HG03575 (cell line): ENCODE results near the gene CYP4F12.

ENCODE experiments used
- ATAC-seq: cut with Tn5 transposase; IDR thresholded peaks from one replicate; pipeline ENCODE4 v1.9.1; 2021; ENCODE audit not compliant: unreplicated experiment, insufficient number of reproducible peaks, low FRiP score; ENCODE audit errors: extremely low read depth

CYP4F12 gene

GRCh38 chr19:15672580-15673175 lies at the start of gene CYP4F12:
Gene CYP4F12, plus strand, starts transcription at chr19:15673087. Its CDS starts 443 bp downstream, at chr19:15673530.
- ATAC-seq, result no peak

- no peak for ATAC-seq
These were observed 49.1 kb upstream of the CYP4F12 start for GRCh38 chr19:15623711-15624318.

DNA sequence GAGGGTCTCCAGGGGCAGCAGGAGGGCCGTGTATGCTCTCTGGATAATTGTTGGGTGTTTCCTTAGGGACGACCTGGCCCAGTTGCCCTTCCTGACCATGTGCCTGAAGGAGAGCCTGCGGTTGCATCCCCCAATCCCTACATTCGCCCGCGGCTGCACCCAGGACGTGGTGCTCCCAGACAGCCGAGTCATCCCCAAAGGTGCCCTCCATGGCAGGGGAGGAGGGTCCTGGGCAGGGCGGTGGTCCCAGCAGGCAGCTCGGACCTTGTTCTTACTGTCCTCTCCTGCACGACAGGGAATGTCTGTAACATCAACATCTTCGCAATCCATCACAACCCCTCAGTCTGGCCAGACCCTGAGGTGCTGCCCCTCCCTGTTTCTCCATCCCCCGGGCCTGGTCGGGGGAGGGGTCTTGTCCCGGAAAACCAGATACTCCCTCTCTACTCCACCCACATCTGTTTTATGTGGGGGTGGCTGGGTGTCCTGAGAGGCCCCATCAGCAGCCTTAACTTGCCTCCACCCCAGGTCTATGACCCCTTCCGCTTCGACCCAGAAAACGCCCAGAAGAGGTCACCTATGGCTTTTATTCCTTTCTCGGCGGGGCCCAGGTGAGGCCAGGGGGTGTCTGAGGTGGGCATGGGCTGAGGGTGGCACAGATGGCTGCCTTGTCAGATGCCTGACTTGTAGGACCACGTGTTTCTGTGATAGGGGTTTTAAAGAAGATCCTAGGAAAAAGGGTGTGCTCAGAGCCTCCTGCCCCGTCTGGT lies 44.5 kb upstream of the CYP4F12 start:
- no peak for ATAC-seq

DNA sequence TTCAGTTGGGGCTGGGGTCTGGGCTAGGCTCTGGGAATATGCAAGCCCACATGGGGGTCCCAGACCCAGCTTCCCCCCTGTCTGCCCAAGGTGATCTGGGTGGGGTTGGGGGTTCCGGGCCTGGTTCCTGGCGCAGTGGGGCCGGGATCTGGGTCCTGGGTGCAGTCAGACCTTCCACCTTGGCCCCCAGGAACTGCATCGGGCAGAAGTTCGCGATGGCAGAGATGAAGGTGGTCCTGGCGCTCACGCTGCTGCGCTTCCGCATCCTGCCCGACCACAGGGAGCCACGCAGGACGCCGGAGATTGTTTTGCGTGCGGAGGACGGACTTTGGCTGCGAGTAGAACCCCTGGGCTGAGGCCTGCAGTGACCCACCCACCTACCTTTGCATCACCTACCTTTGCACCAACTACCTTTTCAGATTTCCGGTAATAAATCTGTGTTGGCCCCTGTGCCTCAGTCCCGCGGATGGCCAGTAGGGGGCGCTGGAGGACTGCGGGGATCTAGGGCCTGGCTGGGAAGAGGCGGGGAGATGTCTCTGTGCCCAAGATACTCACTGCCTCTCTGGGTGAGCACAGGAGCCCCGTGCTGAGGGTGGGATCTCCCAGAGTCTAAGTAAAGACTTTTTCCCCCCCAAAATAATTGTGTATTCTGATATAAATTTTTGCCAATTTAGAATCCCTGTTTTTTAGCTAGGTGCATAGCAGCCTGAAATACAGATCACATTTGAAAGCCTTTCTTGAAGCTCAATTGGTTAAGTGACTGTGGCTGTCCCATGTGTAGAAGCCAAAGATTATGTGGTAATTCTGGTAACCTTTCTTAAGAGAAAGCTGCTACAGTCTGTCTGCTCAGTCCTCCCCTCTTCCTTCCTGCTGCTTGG lies 43.6 kb upstream of the CYP4F12 start:
- no peak for ATAC-seq

GRCh38 chr19:15631817-15632216 lies 41.1 kb upstream of the CYP4F12 start:
- no peak for ATAC-seq

DNA sequence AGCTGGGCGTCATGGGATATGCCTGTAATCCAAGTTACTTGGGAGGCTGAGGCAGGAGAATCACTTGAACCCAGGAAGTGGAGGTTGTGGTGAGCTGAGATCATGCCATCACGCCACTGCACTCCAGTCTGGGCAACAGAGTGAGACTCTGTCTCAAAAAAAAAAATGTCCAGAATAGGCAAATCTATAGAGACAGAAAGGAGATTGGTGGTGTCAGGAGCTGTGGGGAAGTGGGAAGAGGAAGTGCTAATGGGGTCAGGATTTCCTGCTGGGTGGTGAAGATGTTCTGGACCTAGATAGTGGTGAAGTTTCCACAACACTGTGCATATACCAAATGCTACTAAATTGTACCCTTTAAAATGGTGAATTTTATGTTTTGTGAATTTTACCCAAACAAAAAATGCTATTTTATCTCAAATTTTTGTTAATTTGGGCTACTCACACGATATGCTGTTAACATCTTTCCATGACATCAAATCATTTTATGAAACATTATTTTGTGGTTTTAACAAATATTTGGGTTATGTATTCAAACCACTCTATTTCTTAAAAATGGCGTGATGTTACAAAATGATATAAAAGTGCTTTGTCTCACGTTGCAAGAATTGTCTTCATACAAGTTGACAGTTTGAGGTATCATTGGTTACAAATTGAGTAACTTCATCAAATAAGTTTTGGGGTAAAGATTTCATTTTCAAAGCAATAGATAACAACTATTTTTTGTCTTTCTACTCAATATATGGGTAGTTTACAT lies 39.6 kb upstream of the CYP4F12 start:
- no peak for ATAC-seq

GRCh38 chr19:15634105-15634504 lies 38.8 kb upstream of the CYP4F12 start:
- no peak for ATAC-seq

GRCh38 chr19:15635016-15635805 lies 37.7 kb upstream of the CYP4F12 start:
- no peak for ATAC-seq

DNA sequence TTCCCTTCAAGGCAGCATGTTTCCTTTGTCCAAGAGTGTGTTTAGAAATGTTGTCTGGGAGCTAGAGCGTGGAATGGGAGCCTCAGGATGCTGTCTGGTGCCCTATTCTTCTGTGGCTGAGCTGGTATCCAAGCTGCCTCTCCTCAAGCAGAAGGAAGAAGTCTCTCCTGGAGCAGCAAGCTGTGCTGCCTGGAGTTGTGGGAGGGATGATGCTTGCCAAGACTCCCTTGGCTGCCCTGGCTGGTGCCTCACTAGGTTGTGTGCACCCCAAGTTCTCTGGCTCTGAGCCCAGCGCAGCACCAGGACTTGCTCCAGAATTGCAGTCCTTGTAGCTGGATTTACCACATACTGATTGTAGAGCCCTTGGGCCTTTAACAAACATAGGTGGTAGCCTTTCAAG lies 36.9 kb upstream of the CYP4F12 start:
- no peak for ATAC-seq

DNA sequence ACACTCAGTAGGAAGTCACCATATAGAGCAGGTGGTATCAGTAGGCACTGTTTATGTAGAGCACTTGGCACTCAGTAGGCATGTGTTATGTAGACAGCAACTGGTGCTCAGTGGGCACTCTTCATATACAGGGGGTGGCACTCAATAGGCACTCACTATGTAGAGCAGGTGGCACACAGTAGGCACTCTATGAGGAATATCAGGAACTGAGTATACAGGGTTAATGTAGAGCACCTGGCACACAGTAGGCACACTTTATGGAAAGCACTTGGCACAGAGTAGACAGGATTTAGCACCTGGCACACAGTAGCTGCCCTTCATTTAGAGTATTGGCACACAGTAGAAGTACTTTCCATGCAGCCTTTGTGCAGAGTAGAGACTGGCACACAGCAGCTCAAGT lies 33.3 kb upstream of the CYP4F12 start:
- ATAC-seq, result no peak

DNA sequence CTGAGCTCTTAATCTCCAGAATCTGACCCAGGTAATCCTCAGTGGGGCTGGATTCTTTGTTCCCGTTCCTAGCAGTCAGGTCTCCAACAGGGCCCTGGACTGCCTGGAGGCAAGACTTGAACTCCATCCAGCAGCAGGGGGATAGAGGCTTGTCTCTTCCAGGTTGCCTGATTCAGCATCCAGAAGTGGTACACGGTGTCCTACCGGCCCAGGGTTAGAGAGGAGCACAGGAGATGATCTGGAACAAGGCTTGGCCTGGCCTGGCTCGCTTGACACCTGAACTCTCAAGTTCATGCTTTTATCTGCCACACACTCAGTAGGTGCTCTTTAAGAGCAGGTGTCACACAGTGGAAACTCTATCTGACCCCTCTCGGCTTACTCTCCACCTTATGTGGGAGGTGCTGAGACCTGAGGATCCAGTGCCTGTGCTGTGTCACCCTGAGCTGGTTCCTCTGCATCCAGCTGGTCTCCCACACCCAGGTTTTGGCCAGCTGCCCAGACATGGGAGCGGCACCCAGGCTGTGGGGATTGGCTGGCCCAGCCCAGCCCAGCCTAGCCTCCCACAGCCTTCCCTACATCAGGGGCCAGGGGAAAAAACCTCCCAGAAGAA lies 32.5 kb upstream of the CYP4F12 start, which contains the start of gene CYP4F3:
Gene CYP4F3 (plus strand): TSS at position 604 of the 610 bp plus-strand sequence. CDS start 519 bp downstream, outside the sequence.
- no peak for ATAC-seq

- no peak for ATAC-seq
These were observed 31.8 kb upstream of the CYP4F12 start for GRCh38 chr19:15640904-15641597.

DNA sequence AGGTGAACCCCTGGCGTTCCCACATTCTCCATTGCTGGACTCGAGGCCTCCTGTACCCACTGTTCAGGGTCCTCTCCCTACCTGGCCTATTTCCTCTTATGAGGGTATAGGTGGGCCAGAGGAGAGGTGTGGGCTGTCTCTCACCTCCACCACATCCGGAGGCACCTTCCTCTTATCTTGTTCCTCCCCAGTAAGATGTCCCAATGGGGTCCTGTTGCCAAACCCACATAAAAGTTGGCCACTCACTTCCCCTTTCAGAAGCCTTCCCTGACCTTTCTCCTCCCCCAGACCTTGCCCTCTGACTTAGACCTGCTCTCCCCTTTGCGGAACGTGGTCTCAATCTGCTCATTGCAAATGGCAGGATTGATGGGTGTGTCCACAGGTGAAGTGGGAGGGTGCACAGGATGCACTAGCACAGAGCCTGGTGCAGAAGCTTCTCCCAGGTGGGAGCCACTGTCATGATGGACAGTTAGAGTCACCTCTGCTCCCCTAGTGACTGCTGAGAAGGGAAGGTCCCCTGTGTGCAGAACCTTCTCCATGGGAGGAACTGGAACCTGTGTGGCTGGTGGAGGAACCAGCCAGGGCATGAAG lies 30.9 kb upstream of the CYP4F12 start:
- no peak for ATAC-seq

GRCh38 chr19:15642807-15643206 lies 30.1 kb upstream of the CYP4F12 start:
- no peak for ATAC-seq

DNA sequence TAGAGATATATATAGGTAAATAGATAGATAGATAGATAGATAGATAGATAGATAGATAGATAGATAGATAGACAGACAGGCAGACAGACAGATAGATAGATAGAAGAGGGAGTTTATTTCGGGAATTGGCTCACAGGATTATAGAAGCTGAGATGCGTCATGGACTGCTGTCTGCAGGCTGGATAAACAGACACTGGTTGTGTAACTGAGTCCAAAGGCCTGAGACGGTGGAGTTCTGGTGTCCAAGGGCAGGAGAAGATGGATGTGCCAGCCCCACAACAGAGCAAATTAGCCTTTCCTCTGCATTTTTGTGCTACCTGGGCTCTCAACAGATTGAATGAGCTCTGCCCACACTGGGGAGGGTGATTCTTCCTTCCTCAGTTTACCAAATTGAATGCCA lies 29.5 kb upstream of the CYP4F12 start:
- no peak for ATAC-seq

DNA sequence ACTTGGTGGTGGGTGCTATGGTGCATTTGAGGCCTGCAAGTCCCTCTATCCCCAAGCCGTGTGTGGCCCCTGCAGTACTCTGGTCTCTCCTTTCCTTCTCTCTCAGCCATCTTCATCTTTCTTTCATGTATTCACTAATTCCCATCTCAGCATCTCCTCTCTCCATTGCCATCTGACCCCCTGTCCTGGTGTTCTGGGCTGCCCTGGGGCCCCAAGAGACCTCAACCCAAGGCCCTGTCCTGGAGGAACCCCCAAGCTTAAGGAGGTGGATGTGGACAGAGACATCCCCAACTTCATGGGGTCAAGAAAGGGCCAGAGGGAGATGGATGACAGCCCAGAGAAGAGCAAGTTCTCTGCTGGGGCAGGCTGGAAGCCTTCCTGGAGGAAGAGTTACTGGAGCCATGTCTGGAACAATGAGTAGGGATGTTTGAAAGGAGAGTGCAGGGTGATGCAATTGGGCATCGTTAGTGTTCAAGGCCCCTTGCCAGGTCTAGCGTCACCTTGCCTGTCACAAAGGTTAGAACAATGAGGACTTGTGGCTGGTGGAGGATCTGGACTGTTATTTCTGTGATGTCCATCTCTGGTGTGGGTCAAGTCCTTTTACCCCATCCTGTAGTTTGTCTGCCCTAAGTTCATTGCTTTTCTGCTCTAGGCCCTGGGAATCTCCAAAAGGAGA lies 28.7 kb upstream of the CYP4F12 start:
- ATAC-seq, result no peak
